Astrocyte (in vitro differentiated cells and primary cell): ENCODE results near the gene CAPG. TPM values are rescaled to one million over a fixed set of nuclear protein-coding genes. Genes with fewer than 3 reads are reported as not detected.

Experiments
- DNase-seq: peaks from one replicate; pipeline ENCODE4 v3.0.0-alpha.2; 2010; ENCODE audit warnings: low read depth
- FAIRE-seq: peaks from 2 replicates; lab custom pipeline; 2011; peaks lifted over from hg19 to GRCh38; lab: Jason Lieb, UNC
- H2AFZ ChIP-seq: 2 replicates; pipeline ENCODE4 v1.6.0; 2012; ENCODE audit warnings: low read depth, low read length, inconsistent platforms
- H3K27ac ChIP-seq: 2 replicates; pipeline ENCODE4 v1.5.1; 2011; ENCODE audit warnings: low read depth, low read length, inconsistent platforms
- H3K27me3 ChIP-seq: 2 replicates; pipeline ENCODE4 v1.6.0; 2011; ENCODE audit warnings: low read length, inconsistent platforms; ENCODE audit not compliant: insufficient read depth
- H3K36me3 ChIP-seq: 2 replicates; pipeline ENCODE4 v1.5.1; 2011; ENCODE audit warnings: low read length, inconsistent platforms; ENCODE audit not compliant: insufficient read depth
- H3K4me1 ChIP-seq: 2 replicates; pipeline ENCODE4 v1.5.1; 2011; ENCODE audit warnings: low read length, inconsistent platforms; ENCODE audit not compliant: insufficient read depth
- H3K4me2 ChIP-seq: 2 replicates; pipeline ENCODE4 v1.6.0; 2012; ENCODE audit warnings: low read length, inconsistent platforms
- H3K4me3 ChIP-seq: 2 replicates; pipeline ENCODE4 v1.5.1; 2011; ENCODE audit warnings: low read depth, mild to moderate bottlenecking, low read length, inconsistent platforms; ENCODE audit not compliant: insufficient read depth
- H3K79me2 ChIP-seq: 2 replicates; pipeline ENCODE4 v1.6.0; 2012; ENCODE audit warnings: mild to moderate bottlenecking, low read length, inconsistent platforms; ENCODE audit not compliant: insufficient read depth
- H3K9ac ChIP-seq: 2 replicates; pipeline ENCODE4 v1.6.0; 2012; ENCODE audit warnings: mild to moderate bottlenecking, low read length, inconsistent platforms
- H3K9me3 ChIP-seq: 2 replicates; pipeline ENCODE4 v1.5.1; 2012; ENCODE audit warnings: low read depth, mild to moderate bottlenecking, low read length, inconsistent platforms; ENCODE audit not compliant: insufficient read depth
- H4K20me1 ChIP-seq: 2 replicates; pipeline ENCODE4 v1.6.0; 2012; ENCODE audit warnings: low read length, inconsistent platforms; ENCODE audit not compliant: insufficient read depth
- H3K27ac Mint-ChIP-seq: one replicate; pipeline ENCODE4 v1.8.0; 2021; ENCODE audit warnings: mild to moderate bottlenecking, mixed read lengths; ENCODE audit not compliant: unreplicated experiment
- H3K27me3 Mint-ChIP-seq: one replicate; pipeline ENCODE4 v1.8.0; 2021; ENCODE audit warnings: low read depth, mixed read lengths; ENCODE audit not compliant: unreplicated experiment
- H3K36me3 Mint-ChIP-seq: one replicate; pipeline ENCODE4 v1.8.0; 2021; ENCODE audit warnings: low read depth, mixed read lengths; ENCODE audit not compliant: unreplicated experiment
- H3K4me1 Mint-ChIP-seq: one replicate; pipeline ENCODE4 v1.8.0; 2021; ENCODE audit warnings: low read depth, mixed read lengths; ENCODE audit not compliant: unreplicated experiment
- H3K4me3 Mint-ChIP-seq: one replicate; pipeline ENCODE4 v1.8.0; 2021; ENCODE audit warnings: mild to moderate bottlenecking, moderate library complexity, mixed read lengths; ENCODE audit not compliant: unreplicated experiment
- H3K9me3 Mint-ChIP-seq: one replicate; pipeline ENCODE4 v1.8.0; 2021; ENCODE audit warnings: mild to moderate bottlenecking, mixed read lengths; ENCODE audit not compliant: unreplicated experiment
- EZH2 ChIP-seq: IDR thresholded peaks from 2 replicates; pipeline ENCODE4 v1.6.1; 2012; ENCODE audit warnings: mild to moderate bottlenecking, low read length, inconsistent platforms; ENCODE audit not compliant: insufficient read depth
- total RNA-seq: library from RNA; stranded (reverse); gene quantifications from 2 replicates; pipeline ENCODE4 v1.2.1, GENCODE V29; 2021
- TF ChIP-seq, protein P1 (sequence below): IDR thresholded peaks from 2 replicates; pipeline ENCODE4 v1.5.1; 2011; ENCODE audit warnings: low read depth, mild to moderate bottlenecking, inconsistent platforms, low read length, moderate library complexity; ENCODE audit not compliant: insufficient read depth

CAPG gene
- total RNA-seq, 1 donor from 2014 or later: 68.2 TPM

GRCh38 chr2:85413592-85414420, 3.6 kb upstream of the CAPG start:
- H3K79me2 ChIP-seq: peaks cover 40% of the 10 kb centered on the region
- peak overlapping the region; percentile 40 for H3K27ac ChIP-seq
- no peak for FAIRE-seq
- H3K9ac ChIP-seq: peak overlapping the region; percentile 83
- no peaks in the 10 kb centered on the region for H3K27me3 ChIP-seq
- peaks cover 16% of the 10 kb centered on the region for H4K20me1 ChIP-seq
- Mint-ChIP-seq H3K36me3 (no peaks in the 10 kb centered on the region), H3K9me3 (no peaks in the 10 kb centered on the region), H3K4me1 (peaks cover 3% of the 10 kb centered on the region), H3K4me3 (peak overlapping the region; percentile 90), H3K27me3 (no peaks in the 10 kb centered on the region), H3K27ac (no peak overlapping the region)
- H3K9me3 ChIP-seq: no peaks in the 10 kb centered on the region
- peaks cover 18% of the 10 kb centered on the region for H3K4me1 ChIP-seq
- no peaks in the 10 kb centered on the region for H3K36me3 ChIP-seq
- TF ChIP-seq EZH2: no peak
- TF ChIP-seq, protein P1, sequence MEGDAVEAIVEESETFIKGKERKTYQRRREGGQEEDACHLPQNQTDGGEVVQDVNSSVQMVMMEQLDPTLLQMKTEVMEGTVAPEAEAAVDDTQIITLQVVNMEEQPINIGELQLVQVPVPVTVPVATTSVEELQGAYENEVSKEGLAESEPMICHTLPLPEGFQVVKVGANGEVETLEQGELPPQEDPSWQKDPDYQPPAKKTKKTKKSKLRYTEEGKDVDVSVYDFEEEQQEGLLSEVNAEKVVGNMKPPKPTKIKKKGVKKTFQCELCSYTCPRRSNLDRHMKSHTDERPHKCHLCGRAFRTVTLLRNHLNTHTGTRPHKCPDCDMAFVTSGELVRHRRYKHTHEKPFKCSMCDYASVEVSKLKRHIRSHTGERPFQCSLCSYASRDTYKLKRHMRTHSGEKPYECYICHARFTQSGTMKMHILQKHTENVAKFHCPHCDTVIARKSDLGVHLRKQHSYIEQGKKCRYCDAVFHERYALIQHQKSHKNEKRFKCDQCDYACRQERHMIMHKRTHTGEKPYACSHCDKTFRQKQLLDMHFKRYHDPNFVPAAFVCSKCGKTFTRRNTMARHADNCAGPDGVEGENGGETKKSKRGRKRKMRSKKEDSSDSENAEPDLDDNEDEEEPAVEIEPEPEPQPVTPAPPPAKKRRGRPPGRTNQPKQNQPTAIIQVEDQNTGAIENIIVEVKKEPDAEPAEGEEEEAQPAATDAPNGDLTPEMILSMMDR: no peak
- peak overlapping the region; percentile 72 for H3K4me3 ChIP-seq
- H3K4me2 ChIP-seq: peak overlapping the region; percentile 89
- DNase-seq: peak; percentile 41
- peak overlapping the region; percentile 83 for H2AFZ ChIP-seq

GRCh38 chr2:85411405-85411748, 1.2 kb upstream of the CAPG start:
- TF ChIP-seq EZH2: no peak
- TF ChIP-seq, protein P1: no peak
- Histone ChIP-seq H3K4me1 (peaks cover 14% of the 10 kb centered on the region), H3K36me3 (no peaks in the 10 kb centered on the region), H3K79me2 (peaks cover 49% of the 10 kb centered on the region), H2AFZ (no peak overlapping the region), H3K4me3 (no peak overlapping the region), H3K27ac (no peak overlapping the region), H3K27me3 (no peaks in the 10 kb centered on the region), H3K4me2 (no peak overlapping the region), H3K9ac (no peak overlapping the region), H3K9me3 (no peaks in the 10 kb centered on the region), H4K20me1 (peaks cover 22% of the 10 kb centered on the region)
- Mint-ChIP-seq H3K27me3 (no peaks in the 10 kb centered on the region), H3K9me3 (no peaks in the 10 kb centered on the region), H3K4me3 (no peak overlapping the region), H3K36me3 (no peaks in the 10 kb centered on the region), H3K4me1 (peaks cover 3% of the 10 kb centered on the region), H3K27ac (no peak overlapping the region)
- DNase-seq (no peak), FAIRE-seq (no peak)
